UCSD-AML1 (cell line): ENCODE measurements around the gene KRT10.
A peak's percentile ranks its signal among the peaks of the same experiment; 100 is the strongest.
"Not testable (repeated sequence)": the region's sequence is repeated elsewhere in the genome, so short reads cannot be mapped to it uniquely, and the experiment has no call there.

Experiments used
- DNase-seq: peaks from one replicate; lab custom pipeline; 2025; ENCODE audit not compliant: unreplicated experiment; lab: John Stamatoyannopoulos, UW

Gene KRT10

GRCh38 chr17:40833882-40834281 is 11.5 kb upstream of the KRT10 start:
- no peak for DNase-seq

- no peak for DNase-seq
Observed at GRCh38 chr17:40832840-40833239, 10.4 kb upstream of the KRT10 start.

DNA sequence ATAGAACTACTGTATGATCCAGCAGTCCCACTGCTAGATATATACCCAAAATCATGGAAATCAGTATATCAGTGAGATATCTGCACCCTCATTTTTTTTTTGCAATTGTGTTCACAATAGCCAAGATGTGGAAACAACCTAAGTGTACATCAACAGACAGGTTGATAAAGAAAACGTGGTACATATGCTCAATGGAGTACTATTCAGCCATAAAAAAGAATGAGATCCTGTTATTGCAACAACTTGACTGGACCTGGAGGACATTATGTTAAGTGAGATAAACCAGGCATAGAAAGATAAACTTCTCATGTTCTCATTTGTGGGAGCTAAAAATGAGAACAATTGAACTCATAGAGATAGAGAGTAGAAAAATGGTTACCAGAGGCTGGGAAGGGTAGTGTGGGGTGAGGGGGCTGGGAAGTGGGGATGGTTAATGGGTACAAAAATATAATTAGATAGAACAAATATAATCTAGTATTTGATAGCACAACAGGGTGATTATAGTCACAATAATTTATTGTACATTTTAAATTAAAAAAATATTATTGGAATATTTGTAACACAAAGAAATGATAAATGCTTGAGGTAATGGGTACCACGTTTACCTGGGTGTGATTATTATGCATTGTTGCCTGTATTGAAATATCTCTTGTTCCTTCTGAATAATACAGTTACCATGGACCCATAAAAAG is 7.8 kb upstream of the KRT10 start:
- no peak for DNase-seq

DNA sequence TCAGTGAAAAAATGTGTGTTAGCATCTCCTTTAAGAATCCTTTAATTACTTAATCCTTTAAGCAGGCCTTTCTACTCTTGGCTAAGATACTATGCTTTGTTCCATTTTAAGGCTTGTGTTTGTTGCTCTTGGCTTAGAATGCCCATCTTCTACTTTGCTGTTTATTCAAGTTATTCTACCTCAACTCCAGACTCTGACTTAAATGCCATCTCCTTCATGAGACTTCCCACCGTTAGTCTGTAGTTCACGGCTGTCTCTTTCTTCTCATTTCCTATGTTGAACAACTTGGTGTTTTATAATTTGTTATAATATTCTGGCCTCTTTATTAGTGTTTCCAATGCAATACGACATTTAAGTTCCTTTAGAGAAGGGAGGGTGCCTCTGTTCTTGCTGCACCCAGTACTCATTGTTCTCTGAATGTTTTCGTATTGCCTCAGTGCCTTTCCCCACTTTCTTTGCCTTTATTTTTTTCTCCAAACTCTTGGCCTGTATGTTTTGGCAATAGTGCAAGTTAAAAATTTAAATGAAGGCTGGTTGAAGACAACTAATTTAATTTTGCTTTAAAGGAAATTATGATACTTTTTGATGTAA is 6.1 kb upstream of the KRT10 start:
- DNase-seq: no peak

GRCh38 chr17:40827746-40828453 is 5.5 kb upstream of the KRT10 start:
- DNase-seq: no peak

- DNase-seq: no peak
Observed at GRCh38 chr17:40825599-40825998, 3.2 kb upstream of the KRT10 start.

GRCh38 chr17:40824015-40824832 is 1.8 kb upstream of the KRT10 start:
- DNase-seq: no peak

- DNase-seq: no peak
Observed at GRCh38 chr17:40821536-40821935, 878 bp downstream of the KRT10 start.

DNA sequence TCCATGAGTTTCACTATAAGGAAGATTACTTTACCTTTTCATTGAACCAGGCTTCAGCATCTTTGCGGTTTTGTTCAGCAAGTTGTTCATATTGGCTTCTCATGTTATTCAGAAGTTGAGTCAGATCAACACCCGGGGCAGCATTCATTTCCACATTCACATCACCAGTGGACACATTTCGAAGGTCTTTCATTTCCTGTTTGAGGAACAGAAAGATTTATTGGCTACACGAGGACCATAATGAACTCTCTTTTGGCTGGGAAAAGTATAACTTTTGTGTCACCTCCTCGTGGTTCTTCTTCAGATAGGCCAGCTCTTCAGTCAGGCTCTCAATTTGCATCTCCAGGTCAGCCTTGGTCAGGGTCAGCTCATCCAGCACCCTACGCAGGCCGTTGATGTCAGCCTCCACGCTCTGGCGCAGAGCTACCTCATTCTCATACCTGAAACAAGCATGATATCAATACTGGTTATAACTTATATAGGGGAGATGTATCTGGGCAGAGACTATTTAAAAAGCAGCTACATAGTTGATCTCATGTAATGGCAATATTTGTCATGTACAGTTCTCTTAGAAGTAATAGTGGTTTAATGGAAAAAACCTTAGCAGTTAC is 2.1 kb downstream of the KRT10 start:
- no peak for DNase-seq

DNA sequence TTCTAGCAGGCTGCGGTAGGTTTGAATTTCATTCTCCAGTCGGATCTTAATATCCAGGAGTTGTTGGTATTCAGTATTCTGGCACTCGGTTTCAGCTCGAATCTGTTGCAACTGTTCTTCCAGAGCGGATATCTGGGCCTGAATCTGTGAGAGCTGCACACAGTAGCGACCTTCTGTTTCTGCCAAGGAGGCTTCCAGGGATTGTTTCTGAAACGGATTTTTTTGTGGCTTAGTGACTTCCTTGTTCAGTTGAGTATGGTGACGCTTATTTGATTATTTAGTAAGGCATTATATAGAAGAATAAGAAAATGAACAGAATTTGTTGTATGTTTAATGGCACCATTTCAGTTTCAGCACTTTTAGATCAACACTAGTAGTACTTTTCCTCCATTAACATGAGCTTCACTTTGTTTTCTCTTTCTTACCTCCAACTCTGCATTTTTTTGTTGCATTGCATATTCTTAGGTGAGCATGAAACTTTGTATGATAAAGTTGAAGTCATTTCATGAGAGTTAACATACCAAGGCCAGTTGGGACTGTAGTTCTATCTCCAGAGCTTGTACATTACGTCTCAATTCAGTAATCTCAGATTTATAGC is 2.8 kb downstream of the KRT10 start:
- DNase-seq: no peak

GRCh38 chr17:40818733-40819527 is 3.5 kb downstream of the KRT10 start:
- peak; percentile 90 for DNase-seq

- DNase-seq: no peak
Observed at GRCh38 chr17:40818343-40818732, 4.1 kb downstream of the KRT10 start.

DNA sequence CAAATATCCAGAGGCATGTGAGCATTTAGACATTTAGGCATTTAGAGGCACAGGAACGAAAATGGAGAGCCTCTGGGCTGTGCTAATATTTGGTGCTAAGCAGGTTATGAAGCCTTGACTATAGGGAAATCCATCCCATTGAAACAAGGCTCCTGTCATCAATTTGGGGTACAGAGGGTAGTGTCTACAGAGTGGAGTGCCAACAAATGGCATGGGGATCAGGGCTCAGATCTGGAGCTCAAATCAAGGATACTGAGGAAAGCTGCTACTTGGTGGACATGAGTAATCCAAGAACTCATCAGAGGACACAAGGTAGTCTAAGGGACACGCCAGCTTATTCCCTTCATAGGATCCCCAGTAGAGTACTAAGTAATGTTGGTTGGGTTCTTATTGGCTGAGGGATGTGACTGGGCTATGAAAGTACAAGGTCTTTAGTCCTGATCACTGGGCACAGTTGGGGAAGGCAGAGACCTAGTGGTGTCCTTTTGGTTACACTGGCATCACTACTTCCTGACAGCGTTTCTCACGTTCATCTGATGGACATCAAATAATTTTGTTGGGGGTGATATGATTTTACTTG is 5.2 kb downstream of the KRT10 start:
- no peak for DNase-seq

DNA sequence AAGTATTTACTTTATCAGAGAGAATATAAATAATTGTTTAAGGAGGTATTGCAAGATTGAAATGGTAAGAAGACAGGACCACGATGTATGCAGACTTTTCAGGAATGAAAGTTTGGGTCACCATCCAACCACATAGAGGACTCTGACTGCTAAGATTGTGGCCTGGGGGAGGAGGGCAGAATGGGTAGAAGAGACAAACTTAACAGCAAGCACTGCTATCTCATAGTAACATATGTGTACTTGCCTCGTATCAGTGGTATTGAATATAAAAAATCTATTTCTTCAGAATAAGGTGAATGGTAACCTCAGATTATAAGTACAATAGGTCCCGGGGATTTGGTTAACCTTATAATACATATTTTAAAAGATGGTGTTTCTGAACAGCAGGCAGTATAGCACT is 5.8 kb downstream of the KRT10 start:
- DNase-seq: no peak

DNA sequence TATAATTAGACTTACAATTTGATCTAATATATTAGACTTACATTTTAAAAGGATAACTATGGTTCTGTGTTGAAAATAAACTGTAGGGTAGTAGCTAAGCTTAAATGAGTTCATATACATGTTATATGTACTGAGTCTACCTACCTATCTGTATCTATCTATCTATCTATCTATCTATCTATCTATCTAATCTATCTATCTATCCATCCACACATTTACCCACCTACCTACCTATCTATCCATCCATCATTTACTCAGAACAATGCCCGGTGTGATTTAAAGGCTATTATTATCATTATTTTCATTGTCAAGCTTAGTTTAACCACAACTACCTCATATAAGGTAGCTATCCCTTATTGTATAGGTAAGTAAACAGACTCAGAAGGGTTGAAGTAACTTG is 7.0 kb downstream of the KRT10 start:
- no peak for DNase-seq

GRCh38 chr17:40814657-40815056 is 7.8 kb downstream of the KRT10 start:
- DNase-seq: not testable (repeated sequence)

- DNase-seq: no peak
Observed at GRCh38 chr17:40813804-40814203, 8.6 kb downstream of the KRT10 start.

GRCh38 chr17:40812639-40813038 is 9.8 kb downstream of the KRT10 start:
- DNase-seq: no peak

DNA sequence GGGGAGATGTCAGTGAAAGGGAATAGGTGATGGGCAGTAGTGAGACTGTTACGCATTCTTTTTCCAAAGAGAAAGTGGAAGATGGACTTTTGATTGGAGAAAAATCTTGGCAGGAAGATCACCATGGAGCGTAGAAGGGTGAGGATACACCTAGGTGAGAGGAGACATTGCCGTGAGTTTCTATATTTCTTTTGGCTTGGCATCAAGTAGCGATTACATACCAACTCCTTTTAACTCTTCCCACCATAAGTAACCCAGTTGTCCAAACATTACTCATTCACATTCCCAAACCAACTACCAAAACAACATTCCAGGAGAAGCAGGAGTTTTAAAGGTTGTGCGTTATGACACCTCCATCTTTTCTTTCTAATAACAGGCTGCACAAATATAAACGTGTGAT is 11.9 kb downstream of the KRT10 start:
- no peak for DNase-seq
